GM21526 (cell line): ENCODE results near the gene PPP1R10.
"Not testable (repeated sequence)": the region's sequence is repeated elsewhere in the genome, so short reads cannot be mapped to it uniquely, and the experiment has no call there.

Experiments used
- ATAC-seq: cut with Tn5 transposase; IDR thresholded peaks from one replicate; pipeline ENCODE4 v1.9.1; 2021; ENCODE audit warnings: moderate library complexity; ENCODE audit not compliant: unreplicated experiment, low FRiP score

The PPP1R10 gene

DNA sequence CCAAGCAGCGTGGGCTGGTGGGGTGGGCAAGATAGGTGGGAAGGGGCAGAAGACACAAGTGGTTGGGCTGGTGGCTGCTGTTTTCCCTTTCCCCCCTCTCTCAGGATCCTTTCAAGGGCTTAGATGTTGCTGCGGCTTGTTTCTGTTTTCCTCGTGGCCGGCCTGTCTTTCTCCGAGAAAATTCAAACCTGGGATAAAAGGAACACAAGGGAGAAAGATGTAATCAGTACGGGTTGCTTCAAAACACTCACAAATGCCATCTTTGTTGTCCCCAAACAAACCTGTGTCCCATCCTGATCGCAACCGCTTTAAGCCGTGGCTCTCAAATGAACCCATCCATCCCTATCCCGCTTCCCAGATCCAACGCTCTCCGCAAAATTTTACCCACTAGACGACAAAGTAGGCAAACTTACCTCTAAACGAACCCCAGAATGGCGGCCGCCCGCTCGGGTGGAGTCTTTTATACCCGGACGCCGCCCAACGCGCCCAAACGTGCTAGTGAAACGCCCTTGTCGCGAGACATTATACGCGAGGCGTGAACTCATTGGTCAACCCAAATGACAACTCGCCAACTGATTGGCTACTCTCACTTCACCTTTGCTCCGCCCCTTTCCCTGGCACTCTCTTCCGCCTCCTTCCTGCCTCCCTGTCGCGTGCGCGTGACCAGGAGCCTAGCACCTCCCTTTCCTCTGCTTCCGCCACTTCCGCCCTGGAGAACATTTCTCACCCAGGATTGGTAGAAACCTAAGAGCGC, at the start of gene PPP1R10:
Gene PPP1R10 (minus strand): TSS at position 433 of the 754 bp plus-strand sequence. CDS start 7,299 bp downstream, outside the sequence.
- ATAC-seq = peak; percentile 65

DNA sequence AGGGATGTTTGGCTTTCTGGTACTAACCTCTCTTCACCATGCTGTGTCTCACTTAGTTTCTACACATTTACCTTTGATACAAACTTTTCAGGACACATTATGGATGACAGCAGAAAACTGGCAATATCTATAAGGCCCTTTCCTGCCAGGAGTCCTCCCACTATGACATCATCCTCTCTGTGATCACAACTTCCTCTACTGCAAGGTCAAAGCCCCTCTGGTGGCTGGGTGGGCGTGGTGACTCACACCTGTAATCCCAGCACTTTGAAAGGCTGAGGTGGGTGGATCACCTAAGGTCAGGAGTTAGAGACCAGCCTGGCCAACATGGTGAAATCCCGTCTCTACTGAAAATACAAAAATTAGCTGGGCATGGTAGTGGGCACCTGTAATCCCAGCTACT, 49.3 kb upstream of the PPP1R10 start:
- not testable (repeated sequence) for ATAC-seq

DNA sequence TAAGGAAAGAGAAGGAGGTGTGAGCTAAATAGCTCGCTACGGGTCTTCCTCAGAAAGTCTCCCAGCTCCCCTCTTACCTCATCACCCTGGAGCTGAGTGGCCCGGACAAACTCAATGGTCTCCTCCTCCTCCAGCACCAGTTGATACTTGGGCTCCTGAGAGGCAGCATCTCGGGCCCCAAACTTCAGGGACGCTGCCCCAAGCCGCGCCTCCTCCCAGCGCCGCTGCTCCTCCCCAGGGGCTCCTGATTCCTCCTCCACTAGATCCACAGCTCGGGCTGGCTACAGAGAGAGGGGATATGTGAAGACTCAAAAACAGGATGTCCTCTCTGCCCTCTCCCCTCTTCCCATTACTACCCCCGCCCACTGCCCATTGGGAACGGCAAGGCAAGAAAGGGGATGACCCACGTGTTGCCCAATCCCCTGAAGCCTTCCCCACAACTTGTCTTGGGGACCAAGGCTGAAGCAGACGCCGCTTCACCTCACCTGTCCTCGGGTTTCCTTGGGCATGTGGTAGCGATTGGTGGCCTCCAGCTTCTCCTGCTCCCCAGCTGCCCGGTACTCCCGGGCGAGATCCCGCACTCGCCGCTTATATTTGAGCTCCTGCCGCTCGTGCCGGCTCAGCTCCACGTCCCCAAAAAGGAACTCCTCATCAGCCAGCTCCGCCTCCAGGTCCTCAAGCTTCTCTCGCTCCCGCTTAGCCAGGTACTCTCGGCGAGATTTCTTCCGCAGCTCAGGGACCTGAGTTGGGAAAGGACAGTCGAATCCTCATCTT, 48.1 kb upstream of the PPP1R10 start:
- no peak for ATAC-seq

DNA sequence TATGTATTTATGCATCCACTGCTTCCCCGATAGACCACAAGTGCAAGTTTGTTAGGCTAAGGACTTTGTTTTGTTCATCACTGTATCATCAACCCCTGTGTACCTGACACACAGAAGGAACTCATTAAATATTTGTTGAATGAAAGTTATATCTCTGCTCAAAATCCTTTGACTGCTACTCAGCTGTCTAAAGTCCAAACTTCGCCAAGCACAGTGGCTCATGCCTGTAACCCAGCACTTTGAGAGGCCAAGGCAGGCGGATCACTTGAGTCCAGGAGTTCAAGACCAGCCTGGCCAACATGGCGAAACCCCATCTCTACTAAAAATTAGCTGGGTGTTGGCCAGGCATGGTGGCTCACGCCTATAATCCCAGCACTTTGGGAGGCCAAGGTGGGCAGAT, 40.9 kb upstream of the PPP1R10 start:
- not testable (repeated sequence) for ATAC-seq

DNA sequence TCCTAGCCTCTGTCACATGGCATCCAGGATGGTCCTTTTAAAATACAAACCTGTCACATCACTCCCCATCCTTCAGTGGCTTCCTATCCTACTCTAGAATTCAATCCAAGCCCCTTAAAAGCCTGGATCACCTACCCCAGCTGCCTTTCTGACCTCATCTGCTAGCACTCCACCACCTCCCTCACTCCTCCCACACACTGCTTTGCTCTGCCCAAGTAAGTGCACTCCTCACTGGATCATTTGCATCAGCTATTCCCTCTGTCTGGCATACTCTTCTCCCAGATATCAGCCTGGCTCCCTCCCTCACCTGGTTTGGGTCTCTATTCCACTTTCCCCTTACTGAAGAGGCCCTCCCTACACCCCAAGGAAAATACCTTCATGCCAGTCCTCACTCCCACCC, 40.4 kb upstream of the PPP1R10 start:
- no peak for ATAC-seq

DNA sequence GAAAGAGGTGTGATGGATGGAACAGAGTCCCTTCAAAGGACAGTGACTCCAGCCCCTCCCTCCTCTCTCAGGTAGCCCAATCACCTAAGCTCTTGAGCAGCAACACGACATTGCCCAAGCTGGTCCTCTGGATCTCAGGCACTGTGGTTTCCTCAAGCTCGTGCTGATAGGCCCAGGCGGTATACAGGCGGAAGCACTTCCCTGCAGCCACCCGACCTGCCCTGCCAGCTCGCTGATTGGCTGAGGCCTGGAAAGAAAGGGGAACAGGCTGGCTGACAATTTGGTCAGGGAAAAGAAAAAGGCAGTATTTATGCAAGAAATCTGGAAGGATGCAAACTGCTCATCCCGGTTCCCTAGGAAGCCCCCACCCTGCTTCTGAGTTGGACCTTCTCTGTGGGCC, 39.5 kb upstream of the PPP1R10 start:
- no peak for ATAC-seq

DNA sequence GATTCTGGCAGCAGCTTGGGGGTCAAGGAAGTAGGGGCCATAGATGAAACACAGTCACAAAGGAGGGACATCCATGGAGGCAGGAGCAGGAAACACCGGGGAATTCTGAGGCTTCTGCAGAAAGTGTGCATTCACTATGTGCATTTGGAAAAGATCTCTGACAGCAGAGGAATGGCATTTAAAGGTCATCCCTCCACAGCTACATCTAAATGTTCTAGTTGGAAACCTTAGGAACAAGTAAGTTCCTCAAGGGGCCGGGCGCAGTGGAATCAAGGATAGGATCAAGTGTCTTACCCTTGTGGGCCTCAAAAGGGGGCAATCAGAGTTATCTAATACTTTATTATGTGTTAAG, 38.7 kb upstream of the PPP1R10 start:
- no peak for ATAC-seq

DNA sequence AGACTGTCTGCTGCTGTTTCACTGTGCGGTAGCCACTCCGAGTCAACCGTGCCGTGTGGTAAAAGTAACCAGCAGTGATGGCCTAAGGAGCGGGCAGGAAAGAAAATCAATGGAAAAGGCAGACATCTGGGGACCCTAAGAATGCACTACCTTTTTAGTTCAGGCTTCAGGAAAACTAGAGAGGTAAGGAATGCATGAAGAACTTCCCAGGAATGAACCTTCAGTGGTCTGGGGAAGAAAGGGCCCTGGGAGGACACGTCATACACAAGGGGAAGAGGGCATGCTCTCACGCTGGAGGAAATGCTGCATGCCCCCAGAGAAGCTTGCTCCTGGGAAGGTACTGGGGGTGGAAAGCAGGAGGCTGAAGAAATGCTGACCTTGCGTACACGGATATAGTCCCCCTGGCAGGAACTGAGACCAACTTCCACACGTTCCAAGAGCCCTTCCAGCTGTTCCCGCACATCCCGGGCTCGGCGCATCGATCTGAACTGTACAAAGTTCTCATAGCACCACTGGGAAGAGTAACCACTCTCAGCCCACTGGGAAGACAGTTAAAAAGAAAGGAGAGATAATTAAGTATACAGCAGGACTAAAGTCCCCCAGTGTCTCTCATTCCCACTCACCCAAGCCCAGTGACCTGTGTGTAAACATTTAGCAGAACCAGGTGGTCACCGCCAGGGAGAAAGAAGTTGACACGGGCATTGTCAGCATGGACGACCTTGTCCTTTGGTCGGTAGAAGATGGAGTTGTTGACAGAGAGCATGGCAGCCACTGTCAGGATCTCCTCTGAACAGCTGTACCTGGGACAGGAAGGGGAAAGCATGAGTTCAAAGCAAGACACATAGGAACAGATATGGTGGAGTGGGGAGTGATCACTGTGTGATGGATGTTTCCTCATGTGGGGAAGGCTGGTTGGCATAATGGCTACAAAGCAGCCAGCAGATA, 38.0 kb upstream of the PPP1R10 start:
- ATAC-seq = no peak

DNA sequence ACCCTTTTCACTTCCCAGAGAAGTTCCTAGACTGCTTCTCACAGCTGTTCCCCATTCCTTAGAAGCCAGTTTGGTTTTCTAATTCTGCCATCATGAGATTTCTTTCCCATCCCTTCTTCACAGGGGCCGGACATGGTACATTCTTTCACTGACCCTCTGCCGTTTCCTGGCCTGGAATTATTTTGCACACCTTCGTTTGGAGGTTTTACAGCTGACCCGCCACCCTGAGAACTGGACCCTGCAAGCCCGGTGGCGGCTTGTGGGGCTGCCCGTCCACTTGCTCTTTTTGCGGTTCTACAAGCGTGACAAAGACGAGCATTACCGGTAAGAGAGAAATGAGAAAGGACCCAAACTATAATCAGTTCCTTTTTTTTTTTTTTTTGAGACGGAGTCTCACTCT, 34.1 kb upstream of the PPP1R10 start:
- ATAC-seq = no peak

DNA sequence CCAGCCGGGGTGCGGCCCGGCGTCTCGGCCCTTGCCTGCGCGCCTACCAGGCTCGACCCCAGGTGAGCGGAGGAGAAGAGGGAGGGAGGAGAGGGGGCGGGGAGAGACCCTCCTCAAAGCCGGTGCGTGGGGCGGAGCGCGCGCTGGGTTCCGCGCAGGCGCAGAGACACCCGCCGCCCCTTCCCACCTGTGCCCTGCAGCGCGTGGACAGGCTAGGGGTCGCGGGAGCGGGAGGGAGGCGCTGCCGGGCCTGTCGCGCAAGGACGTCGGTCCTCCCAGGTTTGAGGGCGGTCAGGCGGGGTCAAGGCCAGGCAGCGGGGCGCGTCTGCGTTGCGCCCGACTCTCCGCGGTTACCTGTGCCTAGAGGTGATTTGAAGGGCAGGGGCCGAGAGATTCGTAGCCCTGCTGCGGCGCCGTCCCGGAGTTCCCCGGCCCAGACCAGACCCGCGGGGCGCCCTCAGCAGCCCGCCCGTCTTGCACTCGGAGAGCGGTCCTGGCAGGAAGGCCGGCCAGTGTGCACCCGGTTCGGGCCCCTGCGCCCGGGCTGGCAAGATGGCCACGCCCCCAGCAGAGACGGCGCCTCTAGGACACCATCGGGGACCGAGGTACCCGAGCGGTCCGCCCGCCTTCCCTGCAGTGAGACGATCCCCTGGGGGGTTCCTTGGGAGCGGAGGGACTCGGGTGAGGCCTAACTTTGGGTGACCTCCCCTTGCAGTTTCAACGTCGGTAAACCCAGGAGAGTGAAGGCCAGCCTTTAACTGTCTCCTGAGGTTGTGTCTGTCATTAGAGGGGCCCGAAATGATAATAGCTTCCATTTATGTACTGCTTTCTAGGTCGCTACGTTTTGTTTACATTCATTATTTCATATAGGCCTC, 30.4 kb upstream of the PPP1R10 start:
- peak; percentile 56 for ATAC-seq

DNA sequence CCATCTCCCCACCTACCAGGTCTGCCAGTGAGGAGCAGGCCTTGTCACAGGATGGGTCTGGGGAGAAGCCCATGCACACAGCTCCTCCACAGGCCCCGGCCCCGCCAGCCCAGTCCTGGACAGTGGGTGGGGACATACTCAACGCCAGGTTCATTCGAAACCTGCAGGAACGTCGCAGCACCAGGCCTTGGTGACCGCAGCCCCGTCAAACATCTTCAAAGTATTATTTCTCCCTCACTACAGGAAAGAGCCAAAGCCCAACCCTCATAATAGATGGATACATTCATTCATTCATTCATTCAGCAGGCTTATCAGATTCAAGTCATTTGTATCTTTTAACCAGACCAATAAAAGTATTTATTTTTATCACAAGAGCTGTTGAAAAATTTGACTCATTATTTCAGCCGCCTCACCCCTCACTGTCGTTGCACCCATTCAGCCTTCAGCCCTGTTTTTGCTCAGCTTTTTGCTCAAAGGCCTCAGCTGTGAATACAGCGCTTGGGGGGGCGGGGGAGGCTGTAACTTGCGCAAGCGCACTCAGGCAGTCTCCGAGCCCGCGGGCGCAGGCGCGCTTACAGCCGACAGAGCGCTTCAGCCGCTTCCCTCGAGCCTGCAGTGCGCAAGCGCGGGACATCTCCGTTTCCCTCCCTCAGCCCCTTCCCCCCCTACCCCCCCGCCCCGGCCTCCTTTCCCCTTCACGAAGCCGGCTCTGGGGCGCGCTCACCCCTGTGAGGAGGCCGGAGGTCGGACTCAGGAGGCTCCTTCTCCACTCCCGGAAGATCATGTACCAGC, 29.6 kb upstream of the PPP1R10 start, which contains the start of gene C6orf136:
Gene C6orf136 (plus strand): TSS at position 684 of the 792 bp plus-strand sequence. CDS start 99 bp downstream, at position 783.
- ATAC-seq = peak; percentile 31

DNA sequence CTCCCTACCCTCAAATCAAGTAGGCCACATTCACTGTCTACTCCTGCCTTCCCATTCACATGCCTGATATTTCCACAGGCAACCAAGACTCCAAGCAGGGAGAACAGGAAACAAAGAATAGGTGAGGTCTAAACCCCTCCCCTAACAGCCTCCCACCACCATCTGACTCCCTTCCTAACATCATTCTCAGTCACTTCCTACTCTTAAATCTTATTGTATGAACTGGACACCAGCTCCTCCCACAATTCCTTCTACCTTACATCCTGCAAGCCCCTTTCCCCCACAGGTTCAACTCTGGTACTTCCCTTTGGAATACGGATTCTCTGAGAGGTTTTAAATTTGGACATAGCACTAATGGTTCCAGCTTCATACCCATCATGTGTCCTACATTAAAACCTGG, 28.9 kb upstream of the PPP1R10 start:
- ATAC-seq = no peak

DNA sequence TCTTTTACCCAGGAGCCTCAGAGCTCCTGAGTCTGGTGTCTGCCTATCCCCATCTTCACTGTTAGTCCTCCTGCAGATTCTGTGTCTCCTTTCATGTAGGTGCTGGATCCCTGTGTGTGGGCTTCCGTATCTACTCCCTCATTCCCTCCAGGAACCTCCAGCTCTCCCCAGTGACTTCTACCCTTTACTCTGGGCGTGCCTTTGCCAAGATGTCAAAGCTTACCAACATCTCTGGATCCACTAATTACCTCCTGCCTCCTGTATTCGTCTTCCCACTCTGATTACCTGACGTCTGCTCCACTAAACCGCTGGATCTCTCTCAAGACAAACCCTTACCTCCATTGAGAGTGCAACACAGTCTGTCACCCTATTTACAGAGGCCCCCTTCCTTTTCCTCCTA, 27.7 kb upstream of the PPP1R10 start:
- no peak for ATAC-seq

DNA sequence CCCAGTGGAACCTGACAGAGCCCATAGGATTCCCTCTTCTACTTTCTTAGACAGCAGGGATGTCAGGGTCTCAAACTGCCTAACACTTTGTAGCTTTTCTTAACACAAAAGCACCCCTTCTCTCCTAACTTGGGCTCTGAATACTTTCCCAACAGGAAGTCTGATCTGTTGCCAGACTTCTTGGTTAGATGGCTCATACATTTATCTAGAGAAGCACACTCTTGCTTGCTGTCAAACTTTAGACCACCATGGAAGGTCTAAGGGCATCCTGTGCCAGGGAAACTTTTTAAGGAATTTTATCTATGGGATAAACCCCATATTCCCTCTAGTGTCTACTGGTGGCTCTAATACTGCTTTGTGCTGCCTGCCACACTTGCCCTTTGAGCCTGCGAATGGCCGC, 26.6 kb upstream of the PPP1R10 start:
- no peak for ATAC-seq

DNA sequence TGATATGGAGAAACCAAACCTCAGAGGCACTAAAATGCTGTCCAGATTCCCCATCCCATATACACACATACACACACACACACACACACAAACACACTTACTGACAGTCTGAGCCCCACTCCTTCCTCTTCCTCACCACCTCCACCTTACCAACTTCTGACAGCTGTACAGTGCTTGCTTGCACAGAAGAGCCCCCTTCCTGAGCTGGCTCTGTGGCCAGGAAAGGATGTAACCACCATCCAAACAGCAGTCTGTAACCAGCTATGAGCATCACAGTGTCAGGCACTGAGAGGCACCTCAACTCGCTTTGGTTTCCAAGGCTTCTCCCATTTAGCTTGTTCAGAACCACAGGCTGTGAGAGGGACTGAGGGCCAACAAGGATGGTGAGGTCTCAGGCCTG, 24.0 kb upstream of the PPP1R10 start:
- ATAC-seq = no peak

DNA sequence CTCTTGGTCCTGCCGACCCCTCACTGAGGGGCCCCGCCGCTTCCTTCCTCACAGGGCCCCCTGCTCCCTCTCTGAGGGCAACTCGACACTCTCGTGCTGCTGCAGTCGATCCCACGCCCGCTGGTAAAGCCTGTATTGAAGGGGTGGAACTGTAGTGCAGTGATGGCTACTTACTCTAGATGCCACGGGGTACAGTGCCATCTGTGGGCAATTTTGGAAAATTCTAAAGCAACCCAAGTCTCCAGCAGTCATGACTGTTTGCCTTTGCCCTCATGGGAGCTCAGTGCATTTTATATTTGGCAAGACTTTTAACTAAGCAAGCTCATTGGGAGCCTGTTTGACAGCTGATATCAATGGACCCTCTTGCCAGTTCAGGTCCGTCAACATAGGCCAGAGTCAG, 23.4 kb upstream of the PPP1R10 start:
- ATAC-seq = no peak

DNA sequence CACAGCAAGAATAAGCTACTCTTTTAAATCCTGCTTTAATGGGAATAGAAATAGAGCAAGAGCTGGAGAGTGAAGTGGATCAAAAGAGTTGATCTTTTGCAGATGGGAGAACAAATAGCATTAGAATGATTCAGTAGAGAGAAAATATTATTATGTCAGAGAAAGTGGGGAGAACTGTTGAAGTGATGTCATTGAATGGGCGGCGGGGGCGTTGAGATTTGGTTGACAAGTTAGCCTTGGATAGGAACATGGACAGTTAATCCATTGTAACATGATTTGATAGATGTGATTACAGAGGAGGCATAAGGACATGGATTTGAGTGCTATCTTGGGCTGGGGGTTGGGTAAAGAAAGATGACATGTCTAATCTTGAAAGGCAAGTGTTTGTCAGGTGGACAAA, 18.8 kb upstream of the PPP1R10 start:
- ATAC-seq = no peak

DNA sequence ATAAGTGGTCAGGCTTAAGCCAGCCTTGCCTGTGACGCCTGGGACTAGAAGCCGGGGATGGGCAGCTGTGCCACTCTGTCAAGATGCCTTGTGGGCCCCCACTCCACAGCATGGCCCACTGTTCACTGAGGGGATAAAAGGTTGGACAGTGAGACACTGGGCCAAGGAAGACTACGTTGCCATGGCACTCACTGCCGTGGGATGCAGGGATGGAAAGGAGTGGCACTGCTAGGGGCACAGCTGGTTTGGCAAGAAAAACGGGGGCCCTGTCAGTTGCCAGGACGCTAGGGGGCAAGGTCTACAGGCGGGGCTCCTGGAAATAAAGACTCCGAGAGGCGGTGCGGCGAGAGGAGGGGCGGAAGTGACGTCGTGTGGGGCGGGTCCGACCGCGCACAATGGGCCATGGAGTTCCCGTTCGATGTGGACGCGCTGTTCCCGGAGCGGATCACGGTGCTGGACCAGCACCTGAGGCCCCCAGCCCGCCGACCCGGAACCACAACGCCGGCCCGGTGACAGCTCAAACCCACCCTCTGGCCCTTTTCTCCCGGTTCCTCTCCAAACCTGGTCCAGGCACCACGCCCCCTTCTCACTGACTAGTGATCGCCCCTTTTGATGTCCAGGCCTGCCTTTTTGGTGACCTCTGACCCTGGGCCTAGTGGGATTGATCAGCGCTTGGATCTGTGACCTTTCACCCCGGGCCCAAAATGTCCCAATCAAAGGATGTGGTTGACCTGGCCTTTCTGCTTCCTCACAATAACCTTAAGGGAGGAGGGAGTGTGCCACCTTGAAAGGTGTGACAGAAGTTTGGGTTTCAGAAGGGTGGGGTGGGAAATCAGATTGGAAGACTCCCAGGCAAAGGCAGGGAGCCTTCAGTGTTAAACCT, 9.7 kb upstream of the PPP1R10 start, which contains the start of gene ATAT1:
Gene ATAT1 (plus strand): TSS at position 391 of the 883 bp plus-strand sequence.
- ATAC-seq = peak; percentile 61
